Right lobe of liver (tissue), 4 donors: ENCODE measurements around the gene SEC63.

ENCODE experiments used
- CTCF ChIP-seq, 4 donors: fragments of 200-600 bp in 3 of 4; fragments of 450-650 bp in 1 of 4; IDR thresholded peaks; one replicate each; pipeline versions ENCODE4 v1.5.1 to v1.8.0; 2016 to 2022; ENCODE audit warnings: antibody characterized with exemption in 4 of 4, mild to moderate bottlenecking in 2 of 4
- POLR2A ChIP-seq: fragments of 450-650 bp; IDR thresholded peaks from one replicate; pipeline ENCODE4 v1.6.1; 2017; ENCODE audit warnings: antibody characterized with exemption, mild to moderate bottlenecking
- donor health status: DM: no; HTN: no; CAD: no.
- donor health status: DM: no; HTN: no; CAD: no.
- donor health status: DM: no; HTN: yes; CAD: no.

GRCh38 chr6:107868867-107869611 lies 89.0 kb downstream of the SEC63 start:
- no peak for TF ChIP-seq POLR2A
- no peak for TF ChIP-seq CTCF (IDR thresholded peaks at IDR 0.05)
